NCI-H524 treated with DMSO at 0.1 percent for 48 hours (cell line): ENCODE results near the gene SPATS1.
"Not testable (repeated sequence)": the region's sequence is repeated elsewhere in the genome, so short reads cannot be mapped to it uniquely, and the experiment has no call there.

Source experiments
- DNase-seq: peaks from one replicate; lab custom pipeline; 2025; lab: John Stamatoyannopoulos, UW

SPATS1 gene

DNA sequence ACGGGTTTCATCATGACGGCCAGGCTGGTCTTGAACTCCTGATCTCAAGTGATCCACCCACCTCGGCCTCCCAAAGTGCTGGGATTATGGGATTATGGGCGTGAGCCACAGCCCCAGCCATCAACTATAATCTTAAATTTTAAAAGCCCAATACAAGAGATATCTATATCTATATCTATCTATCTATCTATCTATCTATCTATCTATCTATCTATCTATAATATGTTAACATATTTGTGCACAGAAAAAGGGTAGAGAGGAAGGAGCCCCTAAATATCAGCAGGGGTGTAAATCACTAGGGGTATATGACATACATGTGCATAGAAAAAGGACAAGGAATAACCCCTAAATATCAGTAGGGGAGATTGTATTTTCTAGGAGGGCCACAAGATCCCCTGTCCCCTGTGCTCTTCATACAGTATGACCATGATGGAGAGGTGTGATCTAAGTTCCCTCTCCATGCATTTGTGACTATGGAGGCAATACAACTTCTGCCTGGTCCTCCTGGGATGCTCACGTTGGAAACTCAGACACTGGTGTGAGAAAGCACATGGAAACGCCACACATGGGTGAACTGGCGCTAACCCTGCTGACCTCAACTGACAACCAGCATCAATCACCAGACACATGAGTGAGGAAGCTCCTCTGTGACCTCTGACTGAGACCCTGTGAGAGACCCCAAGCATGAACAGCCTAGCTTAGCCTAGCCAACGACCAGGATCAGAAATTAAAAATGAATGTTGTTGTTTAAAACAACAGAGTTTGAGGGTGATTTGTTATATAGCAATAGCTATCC lies 1.2 kb upstream of the SPATS1 start:
- no peak for DNase-seq

DNA sequence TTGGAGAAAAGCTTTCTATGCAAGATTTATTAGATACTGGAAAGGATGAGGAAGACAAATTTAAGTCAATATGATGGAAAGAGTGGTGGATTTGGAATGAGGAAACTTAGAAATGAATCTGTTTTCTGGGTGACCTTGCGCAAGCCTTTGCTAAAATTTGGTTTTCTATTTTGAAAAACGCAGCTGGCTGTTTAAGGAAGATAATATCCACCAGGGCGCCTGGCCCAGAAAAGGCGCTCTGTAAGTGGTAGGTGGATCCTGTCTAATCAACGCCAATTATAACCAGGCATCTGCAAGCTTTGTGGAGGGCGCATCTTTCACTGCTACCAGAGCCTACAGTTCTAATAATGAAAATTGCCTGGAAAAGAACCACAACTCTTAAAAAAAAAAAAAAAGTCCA lies 398 bp upstream of the SPATS1 start:
- DNase-seq: no peak

DNA sequence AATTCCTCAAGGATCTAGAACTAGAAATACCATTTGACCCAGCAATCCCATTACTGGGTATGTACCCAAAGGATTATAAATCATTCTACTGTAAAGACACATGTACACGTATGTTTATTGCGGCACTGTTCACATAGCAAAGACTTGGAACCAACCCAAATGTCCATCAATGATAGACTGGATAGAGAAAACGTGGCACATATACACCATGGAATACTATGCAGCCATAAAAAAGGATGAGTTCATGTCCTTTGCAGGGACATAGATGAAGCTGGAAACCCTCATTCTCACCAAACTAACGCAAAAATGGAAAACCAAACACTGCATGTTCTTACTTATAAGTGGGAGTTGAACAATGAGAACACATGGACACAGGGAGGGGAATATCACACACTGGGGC lies 4.4 kb downstream of the SPATS1 start:
- DNase-seq: not testable (repeated sequence)

DNA sequence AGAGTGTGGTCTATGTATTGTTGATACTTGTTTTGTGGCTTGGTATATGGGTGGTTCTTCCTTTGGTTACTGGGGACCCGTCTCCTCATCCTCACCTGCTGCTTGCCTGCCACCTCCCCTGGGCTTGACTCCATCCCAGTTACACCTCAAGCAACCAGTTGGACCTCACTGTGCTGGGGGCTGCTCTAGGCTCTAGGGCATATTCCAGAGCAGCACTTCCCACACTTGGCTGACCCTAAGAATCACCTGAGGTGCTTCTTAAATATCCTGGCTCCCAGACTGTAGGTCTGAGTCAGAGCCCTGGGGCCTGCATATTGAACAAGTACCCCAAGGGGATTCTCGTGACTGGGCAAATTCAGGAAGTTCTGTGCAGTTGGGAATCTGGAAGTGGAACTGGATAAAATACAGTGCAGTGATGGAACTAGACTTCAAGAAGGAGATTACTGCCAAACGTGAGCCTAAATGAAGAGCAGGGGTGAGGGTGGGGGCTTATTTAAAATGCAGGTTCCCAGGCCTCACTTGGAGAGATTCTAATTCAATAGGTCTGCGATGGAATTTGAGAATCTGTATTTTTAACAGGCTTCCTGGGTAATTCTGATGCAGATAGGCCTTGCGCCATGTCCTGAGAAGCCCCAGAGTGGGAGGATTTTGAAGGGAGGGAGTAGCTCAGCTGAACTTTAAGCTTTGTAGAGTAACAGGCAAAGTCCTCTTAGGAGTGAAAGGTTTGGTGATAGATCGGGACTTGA lies 7.6 kb downstream of the SPATS1 start:
- no peak for DNase-seq

DNA sequence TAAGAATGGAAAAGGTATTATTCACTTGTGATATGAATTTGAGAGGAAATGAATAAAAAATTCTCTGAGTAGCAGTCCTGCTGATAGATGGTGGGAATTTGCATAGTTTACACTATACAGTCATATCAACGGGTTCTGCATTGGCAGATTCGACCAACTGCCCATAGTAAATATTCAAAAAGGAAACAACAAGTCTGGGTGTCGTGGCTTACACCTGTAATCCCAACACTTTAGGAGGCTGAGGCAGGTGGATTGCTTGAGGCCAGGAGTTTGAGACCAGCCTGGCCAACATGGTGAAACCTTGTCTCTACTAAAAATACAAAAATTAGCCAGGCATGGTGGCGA lies 8.2 kb downstream of the SPATS1 start:
- not testable (repeated sequence) for DNase-seq

DNA sequence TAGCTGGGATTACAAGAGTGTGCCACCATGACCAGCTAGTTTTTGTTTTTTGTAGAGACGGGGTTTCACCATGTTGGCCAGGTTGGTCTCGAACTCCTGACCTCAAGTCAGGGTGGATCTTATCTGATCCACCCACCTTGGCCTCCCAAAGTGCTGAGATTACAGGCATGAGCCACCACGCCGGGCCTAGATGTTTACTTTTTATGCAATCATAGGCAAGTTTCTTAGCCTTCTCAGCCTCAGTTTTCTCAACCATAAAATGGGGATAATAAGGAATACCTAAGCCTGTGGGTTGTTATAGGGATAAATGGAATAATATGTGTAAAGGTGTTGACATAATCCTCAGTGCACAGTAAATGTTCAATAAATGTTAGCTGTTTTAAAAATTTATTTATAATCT lies 9.8 kb downstream of the SPATS1 start:
- DNase-seq: no peak

DNA sequence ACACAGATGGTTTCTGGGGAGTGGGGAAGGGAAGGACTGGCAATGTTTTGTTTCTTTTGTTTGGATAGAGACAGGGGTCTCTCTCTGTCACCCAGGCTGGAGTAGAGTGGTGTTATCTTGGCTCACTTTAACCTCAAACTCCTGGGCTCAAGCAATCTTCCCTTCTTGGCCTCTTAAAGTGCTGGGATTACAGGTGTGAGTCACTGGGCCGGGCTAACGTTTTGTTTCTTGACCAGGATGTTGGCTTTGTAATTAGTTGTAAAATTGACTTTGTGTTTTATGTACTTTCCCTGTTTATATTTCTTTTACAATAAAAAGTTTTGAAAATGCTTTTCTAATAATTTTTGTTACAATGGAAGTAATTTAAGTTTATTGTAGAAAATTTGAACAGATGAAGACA lies 10.9 kb downstream of the SPATS1 start:
- DNase-seq: no peak

DNA sequence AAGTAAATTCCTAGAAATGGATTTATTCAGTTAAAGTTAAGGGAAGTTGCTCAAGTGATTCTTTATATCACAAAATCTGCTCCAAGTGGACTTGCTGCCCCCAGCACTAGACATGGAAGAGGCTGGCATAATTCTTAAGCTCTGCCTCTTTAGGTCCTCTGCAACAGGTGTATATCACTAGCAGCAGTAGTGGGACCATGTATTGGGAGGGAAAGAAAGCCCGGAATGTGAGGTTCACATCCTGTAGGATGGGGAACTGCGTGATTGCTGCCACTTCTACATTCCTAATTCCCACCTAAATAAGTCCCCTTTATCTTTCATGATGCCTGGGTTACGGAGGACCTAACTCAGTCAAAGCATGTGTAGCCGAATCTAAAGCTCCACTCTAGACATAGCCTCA lies 13.2 kb downstream of the SPATS1 start:
- DNase-seq: no peak

DNA sequence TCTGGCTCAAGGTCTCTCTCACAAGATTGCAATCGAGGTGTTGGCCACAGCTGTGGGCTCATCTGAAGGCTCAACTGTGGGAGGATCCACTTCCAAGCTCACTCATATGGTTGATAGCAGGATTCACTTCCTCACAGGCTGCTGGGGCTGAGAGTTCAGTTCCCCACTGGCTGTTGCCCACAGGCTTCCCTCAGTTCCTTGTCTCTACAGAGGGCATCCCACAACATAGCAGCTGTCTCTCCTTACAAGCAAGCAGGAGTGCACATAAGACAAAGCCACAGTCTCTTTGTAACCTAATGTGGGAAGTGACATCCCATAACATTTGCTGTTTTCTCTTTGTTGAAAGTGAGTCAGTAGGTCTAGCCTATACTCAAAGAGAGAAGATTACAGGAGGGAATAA lies 14.0 kb downstream of the SPATS1 start:
- no peak for DNase-seq

DNA sequence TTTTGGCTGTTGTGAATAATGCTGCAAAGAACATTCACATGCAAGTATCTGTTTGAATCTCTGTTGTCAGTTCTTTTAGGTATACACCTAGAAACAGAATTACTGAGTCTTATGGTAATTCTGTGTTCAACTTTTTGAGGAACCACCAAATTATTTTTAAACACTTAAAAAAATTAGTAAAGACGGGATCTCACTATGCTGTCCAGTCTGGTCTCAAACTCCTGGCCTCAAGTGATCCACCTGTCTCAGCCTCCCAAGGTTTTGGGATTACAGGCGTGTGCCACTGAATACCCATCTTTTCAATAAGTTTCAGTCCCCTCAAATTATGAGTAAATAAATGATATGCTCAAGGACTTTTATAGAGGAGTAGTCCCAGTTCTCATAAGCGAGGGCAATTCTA lies 17.5 kb downstream of the SPATS1 start:
- DNase-seq: no peak

DNA sequence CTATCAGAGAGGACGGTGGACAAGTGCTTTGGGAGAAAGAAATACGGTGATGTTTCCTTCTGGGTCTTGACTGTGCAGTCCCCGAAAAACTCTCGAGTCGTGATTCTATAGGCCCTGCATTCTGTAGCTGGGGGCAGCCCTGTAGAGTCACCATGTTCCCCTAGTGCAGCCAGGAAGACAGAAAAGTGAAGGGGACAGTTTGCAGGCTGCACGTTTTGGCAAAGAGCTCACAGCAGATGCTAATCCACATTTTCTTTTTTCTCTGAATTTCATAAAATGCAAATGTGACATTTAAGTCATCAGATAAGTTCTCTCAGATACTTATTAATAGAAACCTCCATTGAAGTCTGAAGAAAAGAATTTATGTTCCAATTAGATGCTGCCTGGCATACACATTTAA lies 19.5 kb downstream of the SPATS1 start:
- no peak for DNase-seq

DNA sequence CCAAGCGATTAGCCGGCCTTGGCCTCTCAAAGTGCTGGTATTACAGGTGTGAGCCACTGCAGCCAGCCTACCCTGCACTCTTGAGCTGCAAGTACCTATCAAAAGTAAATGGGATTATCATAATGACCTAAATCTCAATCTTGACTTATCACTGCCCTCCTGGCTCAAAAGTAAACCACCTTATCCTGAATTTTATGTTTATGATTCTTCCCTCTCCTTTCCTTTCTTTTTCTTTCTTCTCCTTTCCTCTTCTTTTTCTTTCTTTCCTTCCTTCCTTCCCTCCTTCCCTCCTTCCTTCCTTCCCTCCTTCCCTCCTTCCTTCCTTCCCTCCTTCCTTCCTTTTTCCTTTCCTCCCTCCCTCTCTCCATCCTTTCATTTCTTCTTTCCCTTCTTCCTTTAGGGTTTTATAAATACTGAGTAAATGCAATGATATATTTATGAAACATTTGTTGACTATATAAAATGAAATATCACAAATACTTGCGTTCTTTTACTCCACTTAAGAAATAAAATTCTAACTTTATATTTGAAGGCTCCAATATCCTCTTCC lies 21.0 kb downstream of the SPATS1 start:
- no peak for DNase-seq

DNA sequence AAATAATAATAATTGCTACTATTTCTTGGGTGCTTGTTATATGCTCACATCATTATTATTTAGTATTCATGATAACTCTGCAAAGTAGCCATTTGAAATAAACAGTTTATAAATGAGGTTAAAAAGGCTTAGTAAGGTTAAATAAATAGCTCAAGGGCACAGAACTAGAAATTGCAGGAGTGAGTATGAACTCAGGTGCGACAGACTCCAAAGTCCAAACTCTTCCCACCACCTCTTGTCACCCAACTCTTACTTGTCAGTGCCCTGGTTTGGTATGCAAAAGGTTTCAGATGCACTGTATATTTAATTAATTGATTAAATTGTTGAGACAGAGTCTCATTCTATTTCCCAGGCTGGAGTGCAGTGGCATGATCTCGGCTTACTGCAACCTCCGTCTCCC lies 24.3 kb downstream of the SPATS1 start:
- DNase-seq: no peak

DNA sequence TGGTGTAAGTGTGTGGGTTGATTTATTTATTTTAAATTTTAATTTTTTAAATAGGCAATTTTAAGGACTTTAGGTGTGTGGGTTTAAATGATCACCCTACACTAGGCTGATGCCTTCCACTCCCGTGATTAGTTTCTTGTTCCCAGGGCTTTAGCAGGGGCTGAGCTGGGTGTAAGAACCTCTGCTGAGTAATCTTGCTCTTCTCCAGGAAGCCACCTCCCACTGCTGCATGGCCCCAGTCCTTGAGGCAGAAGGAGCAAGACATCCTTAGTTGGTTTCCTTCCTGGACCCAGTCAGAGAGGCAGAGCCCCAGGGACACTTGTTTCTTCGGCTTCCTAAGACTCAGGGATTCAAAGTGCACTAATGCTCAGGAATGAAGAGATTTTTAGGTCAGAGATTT lies 25.2 kb downstream of the SPATS1 start:
- no peak for DNase-seq

DNA sequence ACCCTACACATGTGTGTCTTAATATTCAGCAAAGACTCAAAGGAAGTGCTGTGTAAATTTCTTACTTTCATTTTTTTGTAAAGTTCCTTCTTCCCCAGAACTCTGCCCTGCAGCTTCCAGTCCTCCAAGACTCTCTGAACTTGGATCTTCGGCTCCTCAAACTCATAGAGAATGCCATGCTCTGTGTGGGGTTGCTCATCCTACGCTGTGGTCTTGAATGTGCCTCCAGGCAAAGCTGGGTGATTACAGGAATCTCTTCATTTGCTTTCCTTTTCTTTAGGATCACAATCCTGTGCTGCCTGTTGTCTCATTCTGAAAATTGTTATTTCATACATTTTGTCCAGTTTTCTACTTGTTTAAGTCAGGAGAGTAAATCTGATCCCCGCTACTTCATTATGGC lies 30.6 kb downstream of the SPATS1 start:
- DNase-seq: no peak

DNA sequence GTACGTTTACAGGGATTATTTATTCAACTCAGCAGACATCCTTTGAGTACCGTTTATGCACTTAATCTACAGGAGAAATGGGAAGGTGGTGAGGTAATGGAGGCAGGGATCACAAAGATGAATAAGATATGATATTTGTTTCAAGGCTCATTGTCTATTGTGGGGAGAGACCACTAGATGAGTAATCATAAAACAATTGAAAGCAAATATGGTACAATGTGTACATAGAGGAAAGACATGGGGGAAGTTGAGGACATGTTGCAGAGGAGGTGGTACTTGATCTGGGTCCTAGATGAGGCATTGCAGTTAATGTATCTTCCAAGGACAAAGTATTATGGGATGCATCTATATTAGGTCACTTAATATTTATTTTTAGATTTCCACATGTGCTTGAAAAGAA lies 31.3 kb downstream of the SPATS1 start:
- DNase-seq: no peak

DNA sequence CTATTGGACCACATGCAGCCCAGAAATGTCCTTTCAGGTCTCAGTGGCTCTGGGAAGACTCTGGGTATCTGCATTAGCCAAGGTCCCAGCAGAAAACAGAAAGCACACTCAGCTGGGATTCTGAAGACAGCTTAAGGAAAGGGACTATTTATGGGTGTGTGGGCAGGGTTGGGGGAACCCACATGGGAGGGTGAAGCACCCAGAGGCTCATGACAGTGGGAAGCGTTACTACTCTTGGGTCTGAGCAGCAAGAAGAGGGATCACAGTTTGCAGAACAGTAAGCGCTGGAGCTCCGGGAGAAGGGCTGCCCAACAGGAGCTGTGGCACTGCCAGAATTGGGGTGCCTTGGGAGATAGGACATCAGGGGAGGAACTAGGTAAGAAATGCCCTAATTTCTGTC lies 32.6 kb downstream of the SPATS1 start:
- no peak for DNase-seq

DNA sequence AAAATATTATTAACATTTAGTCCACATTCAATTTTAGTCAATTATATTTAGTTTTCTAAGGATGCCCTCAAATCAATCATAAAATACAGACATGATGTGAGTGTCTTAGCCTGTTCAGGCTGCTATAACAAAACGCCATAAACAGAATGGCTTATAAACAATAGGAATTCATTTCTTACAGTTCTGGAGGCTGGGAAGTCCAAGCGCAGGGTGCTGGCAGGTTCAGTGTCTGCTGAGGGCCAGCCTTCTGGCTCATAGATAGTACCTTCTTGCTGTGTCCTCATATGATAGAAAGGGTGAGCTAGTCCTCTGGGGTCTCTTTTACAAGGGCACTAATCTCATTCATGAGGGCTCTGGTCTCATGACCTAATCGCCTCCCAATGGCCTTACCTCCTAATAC lies 35.0 kb downstream of the SPATS1 start:
- no peak for DNase-seq

DNA sequence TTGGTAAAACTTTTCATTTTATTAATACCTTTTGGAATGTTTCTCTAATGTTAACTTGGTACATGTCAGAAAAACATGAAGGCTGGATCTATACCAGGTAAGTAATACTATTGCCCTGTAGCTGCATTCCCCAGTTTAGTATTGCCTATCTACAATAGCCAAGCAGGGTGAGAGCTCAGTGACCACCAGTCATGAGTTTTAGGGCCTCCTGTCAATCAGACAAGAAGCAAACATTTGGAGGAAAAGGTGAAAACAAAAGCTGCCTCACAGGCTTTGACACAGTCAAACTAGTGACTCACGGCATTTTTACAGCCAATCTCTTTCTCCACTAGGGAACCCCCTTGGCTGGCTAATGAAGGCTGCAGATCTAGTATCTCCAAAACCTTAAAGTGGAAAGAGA lies 35.5 kb downstream of the SPATS1 start:
- DNase-seq: no peak

DNA sequence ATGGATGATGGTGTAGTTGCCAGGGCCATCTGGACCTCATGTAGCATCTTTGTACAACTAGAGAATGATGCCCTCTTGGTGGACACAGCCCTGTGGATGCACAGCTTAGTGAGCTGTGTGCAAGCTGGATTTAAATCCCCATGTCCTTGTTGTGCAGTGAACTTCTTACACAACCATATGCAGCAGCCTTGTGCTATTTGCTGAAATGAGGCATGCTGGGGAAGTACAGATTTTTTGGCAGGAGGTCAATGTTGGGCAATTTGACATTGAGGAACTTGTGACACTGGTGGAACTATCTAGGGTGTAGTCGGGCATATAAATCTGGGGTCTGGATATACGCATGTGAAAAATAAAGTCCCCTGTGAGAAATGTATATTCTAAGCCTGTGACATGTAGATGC lies 39.3 kb downstream of the SPATS1 start:
- DNase-seq: no peak

DNA sequence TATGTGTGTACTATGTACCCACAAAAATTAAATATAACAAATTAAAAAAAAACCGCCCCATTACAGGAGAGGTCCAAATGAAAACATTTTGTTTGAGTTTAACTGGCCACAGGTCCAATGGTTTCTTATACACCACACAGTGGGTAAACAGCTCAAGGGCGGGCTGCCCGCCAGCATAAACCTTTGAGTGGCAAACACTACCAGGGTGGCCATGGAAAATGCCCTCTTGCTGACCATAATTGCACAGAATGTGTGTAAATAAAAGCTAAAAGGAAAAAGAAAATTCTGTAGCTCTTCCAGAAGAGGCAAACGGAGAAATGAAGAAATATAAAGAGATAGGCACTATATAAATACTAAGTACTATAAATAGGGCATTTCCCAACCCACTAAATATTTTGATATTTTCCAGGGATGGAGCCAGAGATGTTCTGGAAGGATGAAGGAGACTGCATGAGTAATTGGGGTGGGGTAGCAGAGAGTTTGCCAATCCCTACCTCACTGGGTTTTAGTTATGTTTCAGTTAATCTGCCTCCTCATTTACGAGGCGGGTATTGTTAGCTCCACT lies 44.0 kb downstream of the SPATS1 start:
- DNase-seq: no peak

DNA sequence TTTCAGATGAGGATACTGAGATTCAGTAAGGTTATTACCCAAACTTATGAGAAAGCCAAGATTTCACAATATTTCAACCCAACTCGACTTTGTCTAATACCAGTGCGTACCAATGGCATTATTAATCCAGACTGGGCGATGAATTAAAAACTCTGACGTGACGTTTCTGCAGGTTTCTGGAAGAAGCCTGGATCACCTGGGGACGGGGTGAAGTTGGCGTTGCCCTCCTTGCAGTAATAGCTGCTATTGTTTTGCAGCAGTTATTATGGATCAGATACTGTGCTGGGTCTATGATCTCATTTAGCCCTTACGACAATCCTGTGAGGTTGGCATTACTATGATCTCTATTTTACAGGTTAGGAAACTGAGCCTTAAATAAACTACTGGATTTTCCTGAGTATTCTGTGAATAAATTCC lies 44.5 kb downstream of the SPATS1 start:
- DNase-seq: no peak
